Subcutaneous abdominal adipose tissue (tissue), 5 donors: ENCODE results near the gene IFNW1.

ENCODE experiments used
- H3K27ac ChIP-seq: one replicate; pipeline ENCODE4 v1.7.0; 2013; ENCODE audit warnings: low read depth, mild to moderate bottlenecking, inconsistent platforms, low read length, moderate library complexity
- H3K27me3 ChIP-seq, 5 donors: one replicate each; pipeline ENCODE4 v1.7.0; 2013; ENCODE audit warnings: low read length in 5 of 5, inconsistent platforms in 1 of 5; ENCODE audit not compliant: control insufficient read depth in 5 of 5, insufficient read depth in 4 of 5
- H3K36me3 ChIP-seq, 5 donors: one replicate each; pipeline ENCODE4 v1.7.0; 2013; ENCODE audit warnings: low read length in 5 of 5; ENCODE audit not compliant: control insufficient read depth in 5 of 5, insufficient read depth in 5 of 5
- H3K4me1 ChIP-seq, 5 donors: one replicate each; pipeline ENCODE4 v1.7.0; 2013; ENCODE audit warnings: low read length in 5 of 5, mild to moderate bottlenecking in 3 of 5, moderate library complexity in 1 of 5; ENCODE audit not compliant: control insufficient read depth in 5 of 5, insufficient read depth in 5 of 5
- H3K4me3 ChIP-seq, 5 donors: one replicate each; pipeline ENCODE4 v1.7.0; 2013; ENCODE audit warnings: low read length in 5 of 5, low read depth in 1 of 5
- H3K9ac ChIP-seq, 5 donors: one replicate each; pipeline ENCODE4 v1.7.0; 2013; ENCODE audit warnings: low read length in 5 of 5, mild to moderate bottlenecking in 4 of 5, moderate library complexity in 3 of 5
- H3K9me3 ChIP-seq, 5 donors: one replicate each; pipeline ENCODE4 v1.7.0; 2013; ENCODE audit warnings: low read length in 5 of 5; ENCODE audit not compliant: control insufficient read depth in 5 of 5
- donor health status: healthy.
- donor health status: healthy.
- donor health status: healthy.
- donor health status: healthy.
- donor health status: healthy.

IFNW1 gene

GRCh38 chr9:21110708-21111576 is 30.7 kb downstream of the IFNW1 start:
- H3K36me3 ChIP-seq, result no peaks in the 10 kb centered on the region
- no peaks in the 10 kb centered on the region for H3K4me1 ChIP-seq
- H3K4me3 ChIP-seq, result no peak overlapping the region
- no peaks in the 10 kb centered on the region for H3K9me3 ChIP-seq
- H3K27me3 ChIP-seq, result no peaks in the 10 kb centered on the region
- H3K9ac ChIP-seq, result no peak overlapping the region
- H3K27ac ChIP-seq, result no peak overlapping the region

- no peaks in the 10 kb centered on the region for H3K27me3 ChIP-seq
- no peaks in the 10 kb centered on the region for H3K36me3 ChIP-seq
- H3K27ac ChIP-seq, result no peak overlapping the region
- H3K4me1 ChIP-seq, result no peaks in the 10 kb centered on the region
- H3K9ac ChIP-seq, result no peak overlapping the region
- no peak overlapping the region for H3K4me3 ChIP-seq
- no peaks in the 10 kb centered on the region for H3K9me3 ChIP-seq
Measured at GRCh38 chr9:21104787-21105186, 36.8 kb downstream of the IFNW1 start.

- H3K36me3 ChIP-seq, result no peaks in the 10 kb centered on the region
- H3K27ac ChIP-seq, result no peak overlapping the region
Measured at GRCh38 chr9:21102305-21102704, 39.3 kb downstream of the IFNW1 start.

GRCh38 chr9:21097817-21098216 is 43.8 kb downstream of the IFNW1 start:
- no peaks in the 10 kb centered on the region for H3K9me3 ChIP-seq
- no peaks in the 10 kb centered on the region for H3K36me3 ChIP-seq
- H3K27me3 ChIP-seq, result no peaks in the 10 kb centered on the region
- H3K4me3 ChIP-seq, result no peak overlapping the region
- peaks cover 0 to 19% (median 16%) of the 10 kb centered on the region in 5 donors for H3K4me1 ChIP-seq
- H3K9ac ChIP-seq, result no peak overlapping the region
- H3K27ac ChIP-seq, result no peak overlapping the region

More at GRCh38 chr9:21102305-21102704, 39.3 kb downstream of the IFNW1 start:
- Histone ChIP-seq H3K4me1 (peaks cover 0 to 2% (median 0%) of the 10 kb centered on the region in 5 donors), H3K9ac (no peak overlapping the region), H3K9me3 (no peaks in the 10 kb centered on the region), H3K27me3 (no peaks in the 10 kb centered on the region), H3K4me3 (no peak overlapping the region)

GRCh38 chr9:21096901-21097255 is 44.8 kb downstream of the IFNW1 start:
- Histone ChIP-seq H3K9me3 (no peaks in the 10 kb centered on the region), H3K9ac (no peak overlapping the region), H3K36me3 (no peaks in the 10 kb centered on the region), H3K27me3 (no peaks in the 10 kb centered on the region), H3K4me3 (peak overlapping the region in 3 of 5 donors; percentile 41 to 63 (median 49)), H3K27ac (peak overlapping the region; percentile 9), H3K4me1 (peaks cover 0 to 19% (median 16%) of the 10 kb centered on the region in 5 donors)

- Histone ChIP-seq H3K27ac (peak overlapping the region; percentile 45), H3K9ac (peak overlapping the region in 1 of 5 donors; percentile 48), H3K4me3 (peak overlapping the region; percentile 41 to 63 (median 49))
Measured at GRCh38 chr9:21096172-21096900, 45.3 kb downstream of the IFNW1 start.

GRCh38 chr9:21095561-21095960 is 46.1 kb downstream of the IFNW1 start:
- Histone ChIP-seq H3K4me3 (no peak overlapping the region), H3K27ac (peak overlapping the region; percentile 45), H3K27me3 (no peaks in the 10 kb centered on the region), H3K9ac (no peak overlapping the region), H3K4me1 (peaks cover 0 to 28% (median 16%) of the 10 kb centered on the region in 5 donors), H3K36me3 (no peaks in the 10 kb centered on the region), H3K9me3 (no peaks in the 10 kb centered on the region)

More at GRCh38 chr9:21096172-21096900, 45.3 kb downstream of the IFNW1 start:
- Histone ChIP-seq H3K36me3 (no peaks in the 10 kb centered on the region), H3K9me3 (no peaks in the 10 kb centered on the region), H3K27me3 (no peaks in the 10 kb centered on the region), H3K4me1 (peaks cover 0 to 25% (median 16%) of the 10 kb centered on the region in 5 donors)
